Ascending aorta (tissue), 2 donors: ENCODE measurements around the gene DENND4B. TPM values are rescaled to one million over a fixed set of nuclear protein-coding genes. Genes with fewer than 3 reads are reported as not detected.

Source experiments
- DNase-seq, 2 donors: peaks; one replicate each; pipeline ENCODE4 v3.0.0-alpha.2; 2019; ENCODE audit warnings: low spot score in 2 of 2
- H3K27ac ChIP-seq, 2 donors: fragments of 200-600 bp; sonication (generic); one replicate each; pipeline ENCODE4 v1.5.1; 2016 to 2017; ENCODE audit warnings: mild to moderate bottlenecking in 1 of 2
- H3K27me3 ChIP-seq: fragments of 200-600 bp; sonication (generic); one replicate; pipeline ENCODE4 v1.5.1; 2017
- H3K36me3 ChIP-seq, 2 donors: fragments of 200-600 bp; sonication (generic); one replicate each; pipeline ENCODE4 v1.5.1; 2016
- H3K4me1 ChIP-seq, 2 donors: fragments of 200-600 bp; sonication (generic); one replicate each; pipeline ENCODE4 v1.5.1; 2016 to 2017; ENCODE audit warnings: mild to moderate bottlenecking in 1 of 2
- H3K4me3 ChIP-seq, 2 donors: fragments of 200-600 bp; sonication (generic); one replicate each; pipeline ENCODE4 v1.5.1; 2016 to 2017; ENCODE audit warnings: mild to moderate bottlenecking in 1 of 2
- H3K9me3 ChIP-seq, 2 donors: fragments of 200-600 bp; sonication (generic); one replicate each; pipeline ENCODE4 v1.5.1; 2016
- CTCF ChIP-seq, 3 experiments: fragments of 200-600 bp in 2 of 3; fragments of 450-650 bp in 1 of 3; sonication (generic) in 2 of 3; IDR thresholded peaks; one replicate each; pipeline ENCODE4 v1.5.1; 2016 to 2019; ENCODE audit warnings: antibody characterized with exemption in 3 of 3, mild to moderate bottlenecking in 1 of 3, moderate library complexity in 1 of 3
- intact Hi-C: fragments of 100-400 bp; cut with DNase I; formaldehyde crosslinking; loops from one replicate; pipeline ENCODE4 v1.15.1; 2023
- total RNA-seq: library from RNA; depleted of rRNA; stranded (reverse); fragments of >200 nt; gene quantifications from one replicate; pipeline ENCODE4 v1.1.0, GENCODE V29; 2016

Gene DENND4B
- total RNA-seq, 1 donor from 2014 or later: 80.0 TPM

- no peak for TF ChIP-seq CTCF (IDR thresholded peaks at IDR 0.05)
- no peak for DNase-seq
- H3K4me1 ChIP-seq: no peaks in the 10 kb centered on the region
- peaks cover 76 to 79% of the 10 kb centered on the region in 2 donors for H3K36me3 ChIP-seq
- H3K27me3 ChIP-seq: no peaks in the 10 kb centered on the region
- H3K27ac ChIP-seq: no peak overlapping the region
- intact Hi-C loops: no loop called here
- no peak overlapping the region for H3K4me3 ChIP-seq
- H3K9me3 ChIP-seq: no peaks in the 10 kb centered on the region
These were observed 7.5 kb downstream of the DENND4B start for GRCh38 chr1:153938996-153939395.

- TF ChIP-seq CTCF (IDR thresholded peaks at IDR 0.05): no peak
- no peaks in the 10 kb centered on the region for H3K27me3 ChIP-seq
- H3K9me3 ChIP-seq: no peaks in the 10 kb centered on the region
- H3K27ac ChIP-seq: no peak overlapping the region
- H3K36me3 ChIP-seq: peaks cover 80 to 88% of the 10 kb centered on the region in 2 donors
- no peaks in the 10 kb centered on the region for H3K4me1 ChIP-seq
- DNase-seq: no peak
- intact Hi-C loops: no loop called here
- no peak overlapping the region for H3K4me3 ChIP-seq
These were observed 9.2 kb downstream of the DENND4B start for GRCh38 chr1:153937331-153937730.

GRCh38 chr1:153936011-153936802 lies 10.3 kb downstream of the DENND4B start:
- no peak overlapping the region for H3K4me3 ChIP-seq
- H3K9me3 ChIP-seq: no peaks in the 10 kb centered on the region
- H3K36me3 ChIP-seq: peaks cover 77 to 89% of the 10 kb centered on the region in 2 donors
- intact Hi-C loops: no loop called here
- H3K27me3 ChIP-seq: no peaks in the 10 kb centered on the region
- H3K4me1 ChIP-seq: no peaks in the 10 kb centered on the region
- no peak overlapping the region for H3K27ac ChIP-seq
- TF ChIP-seq CTCF (IDR thresholded peaks at IDR 0.05): no peak
- DNase-seq: no peak

- Histone ChIP-seq H3K27me3 (no peaks in the 10 kb centered on the region), H3K4me3 (no peak overlapping the region), H3K27ac (no peak overlapping the region), H3K9me3 (no peaks in the 10 kb centered on the region), H3K36me3 (peaks cover 76 to 89% of the 10 kb centered on the region in 2 donors), H3K4me1 (no peaks in the 10 kb centered on the region)
- TF ChIP-seq CTCF (IDR thresholded peaks at IDR 0.05): no peak
- DNase-seq: no peak
- intact Hi-C loops: no loop called here
These were observed 11.8 kb downstream of the DENND4B start for GRCh38 chr1:153934746-153935145.

- H3K4me1 ChIP-seq: no peaks in the 10 kb centered on the region
- intact Hi-C loops: no loop called here
- TF ChIP-seq CTCF (IDR thresholded peaks at IDR 0.05): no peak
- no peaks in the 10 kb centered on the region for H3K27me3 ChIP-seq
- DNase-seq: no peak
- no peak overlapping the region for H3K4me3 ChIP-seq
- no peak overlapping the region for H3K27ac ChIP-seq
- H3K9me3 ChIP-seq: no peaks in the 10 kb centered on the region
- H3K36me3 ChIP-seq: peaks cover 70 to 82% of the 10 kb centered on the region in 2 donors
These were observed 12.6 kb downstream of the DENND4B start for GRCh38 chr1:153933955-153934354.
